ENCODE measurements around the gene DDX39A. TPM values are rescaled to one million over a fixed set of nuclear protein-coding genes. Genes with fewer than 3 reads are reported as not detected.

DDX39A gene
- total RNA-seq, 1 donor from 2014 or later = 18.0 TPM

DNA sequence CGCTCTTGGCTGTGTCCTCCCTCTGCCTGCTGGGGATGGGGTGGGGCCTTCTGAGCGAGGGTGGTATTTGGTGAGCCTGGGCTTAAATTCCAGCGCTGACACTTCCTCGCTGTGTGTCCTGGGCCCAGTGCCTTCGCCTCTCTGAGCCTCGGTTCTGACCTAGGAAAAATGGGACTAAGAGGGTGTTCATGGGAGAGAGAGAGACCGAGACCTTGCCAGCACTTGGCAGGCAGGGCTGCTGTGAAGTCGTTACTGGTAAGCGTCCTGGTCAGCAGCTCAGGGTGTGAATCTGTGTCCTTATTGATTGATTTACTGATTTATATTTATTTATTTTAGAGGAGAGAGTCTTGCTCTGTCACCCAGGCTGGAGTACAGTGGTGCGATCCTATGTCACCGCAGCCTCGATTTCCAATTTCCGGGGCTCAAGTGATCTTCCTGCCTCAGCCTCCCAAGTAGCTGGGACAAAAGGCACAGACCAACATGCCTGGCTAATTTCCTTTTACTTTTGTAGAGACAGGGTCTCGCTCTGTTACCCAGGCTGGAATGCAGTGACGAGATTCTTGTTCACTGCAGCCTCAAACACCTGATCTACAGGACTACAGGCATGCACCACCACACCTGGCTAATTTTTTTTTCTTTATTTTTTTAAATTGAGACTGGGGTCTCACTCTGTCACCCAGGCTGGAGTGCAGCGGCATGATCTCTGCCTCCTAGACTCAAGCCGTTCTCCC, 16.3 kb upstream of the DDX39A start:
- DNase-seq (ENCODE audit: low spot score) = no peak
- ATAC-seq = no peak

DNA sequence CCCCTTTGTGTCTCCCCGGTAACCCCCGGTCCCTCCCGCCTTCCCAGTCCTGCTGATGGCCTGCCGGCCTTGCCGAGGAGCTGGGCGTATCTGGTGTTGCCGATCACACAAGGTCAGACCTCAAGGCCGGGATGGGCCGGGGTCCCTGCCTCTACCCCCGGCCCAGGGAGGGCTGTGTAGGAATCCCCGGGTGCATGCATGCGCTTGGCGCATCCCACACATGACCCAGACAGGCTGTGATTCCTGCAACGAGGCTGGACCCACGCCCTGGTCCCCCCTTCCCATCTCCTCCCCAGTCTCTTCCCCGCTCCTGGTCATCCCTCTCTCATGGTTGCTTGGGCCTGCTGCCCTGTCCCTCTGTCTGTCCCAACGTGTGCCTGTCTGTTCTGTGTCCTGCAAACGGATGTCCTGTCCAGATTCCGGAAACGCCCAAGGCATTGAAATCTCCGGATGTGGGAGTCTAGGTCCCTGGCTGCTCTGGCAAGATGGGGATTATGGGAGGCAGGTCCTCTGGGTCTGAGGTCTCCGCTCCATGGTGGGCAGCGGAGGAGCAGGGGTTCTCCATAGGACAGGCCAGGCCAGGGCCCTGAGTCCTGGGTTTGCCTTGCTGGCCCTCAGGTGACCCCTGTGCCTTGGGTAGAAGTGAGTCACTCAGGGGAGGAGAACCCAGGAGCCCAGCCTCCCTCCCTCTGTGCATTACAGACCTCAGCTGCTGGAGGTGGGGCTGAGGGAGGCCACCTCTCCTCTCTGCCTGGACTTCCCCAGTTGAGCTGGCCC, 15.6 kb upstream of the DDX39A start:
- ATAC-seq (peak; percentile 54), DNase-seq (ENCODE audit: low spot score) (no peak)

DNA sequence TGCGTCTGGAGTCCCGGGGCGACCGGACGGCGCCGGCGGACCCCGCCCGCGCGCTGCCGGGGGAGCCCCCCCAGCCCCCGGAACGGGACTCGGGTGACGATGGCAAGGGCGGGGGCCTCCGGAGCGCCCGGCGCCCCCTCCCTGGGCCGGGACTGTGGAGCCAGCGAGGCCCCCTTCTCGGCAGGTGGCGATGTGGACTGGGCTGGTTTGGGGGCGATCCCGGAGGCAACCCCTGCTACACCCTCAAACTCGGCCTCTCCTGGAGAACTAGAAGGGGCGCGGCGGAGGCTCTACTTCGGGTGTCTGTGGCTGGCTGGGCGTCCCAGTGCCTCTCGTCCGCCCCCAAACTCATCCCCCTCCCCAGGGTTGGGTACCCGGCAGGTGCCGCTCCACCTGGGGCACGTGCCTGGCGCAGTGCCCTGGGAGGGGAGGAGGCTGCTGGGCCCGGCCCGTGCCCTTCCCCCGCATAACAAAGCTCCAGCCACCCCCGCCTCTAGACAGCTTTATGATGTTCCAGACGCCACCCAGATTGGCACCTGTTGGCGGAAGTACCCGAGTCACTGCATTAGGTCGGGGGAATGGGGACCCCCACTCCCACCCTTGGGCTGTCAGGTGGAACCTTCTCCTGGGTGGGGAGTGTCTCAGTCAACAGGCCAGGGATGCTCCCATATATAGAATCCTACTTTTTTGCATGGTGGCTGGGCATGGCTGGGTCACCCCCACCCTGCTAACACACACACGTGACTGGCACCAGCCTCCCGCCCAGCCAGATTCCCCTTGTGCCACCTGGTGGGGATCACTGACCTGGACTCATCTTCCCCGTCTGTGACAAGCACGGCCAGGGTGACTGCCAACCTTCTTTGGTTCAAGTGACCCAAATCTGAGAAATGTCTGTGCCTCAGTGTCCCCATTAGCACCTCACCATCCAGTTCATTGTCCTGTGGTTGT, 14.7 kb upstream of the DDX39A start:
- no peak for DNase-seq (ENCODE audit: low spot score)
- peak; percentile 7 for ATAC-seq

DNA sequence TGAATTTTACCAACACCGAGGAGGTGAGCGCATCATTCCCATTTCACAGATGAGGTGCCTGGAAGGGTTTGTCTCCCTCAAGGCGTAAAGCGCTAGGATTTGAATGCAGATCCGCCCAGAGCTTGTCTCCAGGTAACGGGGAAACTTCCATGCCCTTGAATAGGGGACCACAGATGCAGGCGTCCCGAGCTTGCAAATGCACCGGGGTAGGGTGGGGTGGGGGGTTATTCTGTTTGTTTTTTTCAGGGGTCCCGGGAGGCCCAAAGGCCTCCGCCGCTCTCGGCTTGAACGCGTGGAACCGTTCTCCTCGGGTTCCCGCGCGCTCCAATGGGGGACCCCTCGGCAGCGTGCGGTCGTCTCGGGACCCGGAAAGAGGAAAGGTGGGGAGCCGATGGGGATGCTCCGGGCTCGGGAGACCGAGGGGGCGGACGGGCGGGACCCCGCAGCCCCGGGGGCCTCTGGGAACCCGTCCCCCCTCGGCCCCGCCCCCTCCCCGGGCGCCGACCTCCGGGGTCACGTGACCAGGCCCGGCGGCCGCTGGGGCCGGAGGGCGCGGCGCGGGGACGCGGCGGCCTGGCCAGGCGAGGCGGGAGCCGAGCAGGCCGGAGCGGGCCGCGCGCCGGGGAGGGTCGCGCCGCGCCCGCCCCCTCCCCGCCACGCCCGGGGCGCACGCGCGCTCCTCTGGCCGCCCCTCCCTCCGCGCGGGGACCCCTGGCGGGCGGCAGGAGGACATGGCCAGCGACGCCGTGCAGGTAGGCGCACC, 13.8 kb upstream of the DDX39A start, which contains the start of gene PKN1:
TSS of gene PKN1 (plus strand) at position 516 of the 763 bp plus-strand sequence. CDS start at position 732, 216 bp downstream.
- ATAC-seq = peak; percentile 79
- DNase-seq (ENCODE audit: low spot score) = no peak

DNA sequence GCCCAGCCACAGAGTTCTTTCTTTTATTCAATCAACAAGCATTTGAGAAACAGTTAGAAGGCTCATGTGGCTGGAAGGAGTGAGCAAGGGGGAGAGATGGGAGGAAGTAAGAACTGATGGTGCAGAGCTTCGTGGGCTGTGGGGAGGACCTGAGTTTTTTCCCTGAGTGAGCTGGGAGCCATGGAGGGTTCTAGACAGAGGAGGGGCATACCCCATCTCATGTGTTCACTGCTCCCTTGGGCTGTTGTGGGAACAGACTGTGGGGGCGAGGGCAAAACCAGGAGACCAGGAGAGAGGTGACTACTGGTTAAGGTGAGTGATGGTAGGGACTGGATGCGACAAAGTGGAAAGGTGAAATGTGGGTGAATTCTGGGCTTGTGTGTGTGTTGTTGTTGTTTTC, 11.6 kb upstream of the DDX39A start:
- no peak for ATAC-seq
- no peak for DNase-seq (ENCODE audit: low spot score)

DNA sequence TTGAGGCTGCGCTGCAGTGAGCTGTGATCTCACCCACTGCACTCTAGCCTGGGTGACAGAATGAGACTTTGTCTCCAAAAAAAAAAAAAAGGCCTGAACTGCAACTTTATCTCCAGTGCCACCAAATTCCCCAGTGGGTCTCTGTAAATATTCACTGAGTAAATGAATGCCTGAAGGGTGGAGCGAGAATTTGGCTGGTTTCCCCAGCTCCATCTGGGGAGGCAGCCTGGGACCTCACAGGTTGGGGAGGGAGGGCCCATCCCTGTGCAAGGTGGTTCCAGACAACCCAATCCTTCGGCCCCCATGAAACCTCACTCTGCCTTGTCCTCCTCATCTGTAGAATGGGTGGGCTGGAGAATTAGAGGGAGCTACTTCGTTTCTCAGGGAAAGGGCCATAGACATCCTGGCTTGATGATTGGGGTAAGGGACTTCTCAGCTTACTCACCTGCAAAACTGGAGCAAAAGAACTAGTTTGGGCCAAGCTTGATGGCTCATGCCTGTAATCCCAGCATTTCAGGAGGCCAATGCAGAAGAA, 9.8 kb upstream of the DDX39A start:
- no peak for DNase-seq (ENCODE audit: low spot score)
- ATAC-seq = no peak

DNA sequence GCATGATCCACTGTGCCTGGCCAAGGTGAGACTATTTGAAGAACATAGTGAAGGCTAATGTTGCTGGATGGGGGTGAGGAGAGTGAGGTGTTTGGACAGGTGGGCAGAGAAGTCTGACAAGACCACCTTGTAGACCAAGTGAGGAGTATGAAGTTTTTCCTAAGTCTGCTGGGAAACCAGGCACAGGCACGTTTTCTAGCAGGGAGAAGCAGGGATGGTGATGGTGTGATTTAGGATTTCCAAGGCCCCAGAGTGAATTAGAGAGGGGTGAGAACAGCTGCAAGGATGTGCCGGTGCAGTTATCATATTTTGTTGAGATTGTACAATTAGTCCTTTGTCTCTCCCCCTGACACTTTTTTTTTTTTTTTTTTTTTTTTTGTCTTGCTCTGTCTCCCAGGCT, 8.3 kb upstream of the DDX39A start:
- no peak for DNase-seq (ENCODE audit: low spot score)
- ATAC-seq = no peak

DNA sequence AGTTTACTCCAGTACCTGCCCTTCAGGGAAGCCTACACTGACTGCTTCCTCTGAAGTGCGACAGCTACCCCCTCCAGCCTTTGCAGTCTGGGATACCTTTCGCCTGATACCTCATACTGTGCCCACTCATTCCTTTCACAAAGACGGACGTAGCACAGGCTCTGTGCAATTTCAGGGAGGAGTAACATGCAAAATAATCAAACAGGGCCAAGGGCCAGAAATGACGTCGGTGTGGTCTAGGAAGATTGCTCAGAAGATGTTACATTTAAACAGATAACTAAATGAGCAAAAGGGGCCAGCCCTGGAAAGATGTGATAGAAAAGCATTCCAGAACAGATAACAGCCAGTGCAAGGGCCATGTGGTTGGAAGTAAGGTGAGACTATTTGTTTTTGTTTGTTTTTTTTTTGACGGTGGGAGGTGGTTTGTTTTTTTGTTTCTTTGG, 6.6 kb upstream of the DDX39A start:
- ATAC-seq (no peak), DNase-seq (ENCODE audit: low spot score) (no peak)

DNA sequence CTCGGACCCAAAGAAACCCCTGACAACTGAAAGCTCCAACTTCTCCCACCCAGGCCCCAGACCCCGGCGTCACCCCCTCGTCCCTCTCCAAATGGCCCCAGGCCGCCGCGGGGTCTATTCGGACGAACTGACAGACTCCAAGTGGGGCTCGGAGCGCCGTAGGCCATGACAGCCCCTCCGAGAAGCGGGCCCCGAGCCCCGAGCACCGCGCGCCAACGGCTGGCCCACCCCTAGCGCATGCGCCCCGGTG, 360 bp downstream of the DDX39A start:
- ATAC-seq (no peak), DNase-seq (ENCODE audit: low spot score) (no peak)

DNA sequence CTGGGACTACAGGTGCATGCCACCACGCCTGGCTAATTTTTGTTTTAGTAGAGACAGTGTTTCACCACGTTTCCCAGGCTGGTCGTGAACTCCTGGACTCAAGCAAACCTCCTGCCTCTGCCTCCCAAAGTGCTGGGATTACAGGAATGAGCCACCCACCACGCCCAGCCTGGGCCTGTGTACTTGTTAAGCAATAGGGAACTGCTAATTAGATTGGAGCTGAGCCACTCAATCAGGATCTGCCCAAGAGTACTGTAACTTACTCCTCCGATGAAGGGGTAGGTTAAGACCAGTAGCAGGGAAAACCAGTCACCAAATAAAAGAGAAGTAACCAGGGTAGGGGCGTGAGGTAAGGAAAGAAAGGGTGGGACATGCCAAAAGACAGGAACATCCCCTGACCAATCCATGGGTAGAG, 2.3 kb downstream of the DDX39A start:
- ATAC-seq (no peak), DNase-seq (ENCODE audit: low spot score) (no peak)

DNA sequence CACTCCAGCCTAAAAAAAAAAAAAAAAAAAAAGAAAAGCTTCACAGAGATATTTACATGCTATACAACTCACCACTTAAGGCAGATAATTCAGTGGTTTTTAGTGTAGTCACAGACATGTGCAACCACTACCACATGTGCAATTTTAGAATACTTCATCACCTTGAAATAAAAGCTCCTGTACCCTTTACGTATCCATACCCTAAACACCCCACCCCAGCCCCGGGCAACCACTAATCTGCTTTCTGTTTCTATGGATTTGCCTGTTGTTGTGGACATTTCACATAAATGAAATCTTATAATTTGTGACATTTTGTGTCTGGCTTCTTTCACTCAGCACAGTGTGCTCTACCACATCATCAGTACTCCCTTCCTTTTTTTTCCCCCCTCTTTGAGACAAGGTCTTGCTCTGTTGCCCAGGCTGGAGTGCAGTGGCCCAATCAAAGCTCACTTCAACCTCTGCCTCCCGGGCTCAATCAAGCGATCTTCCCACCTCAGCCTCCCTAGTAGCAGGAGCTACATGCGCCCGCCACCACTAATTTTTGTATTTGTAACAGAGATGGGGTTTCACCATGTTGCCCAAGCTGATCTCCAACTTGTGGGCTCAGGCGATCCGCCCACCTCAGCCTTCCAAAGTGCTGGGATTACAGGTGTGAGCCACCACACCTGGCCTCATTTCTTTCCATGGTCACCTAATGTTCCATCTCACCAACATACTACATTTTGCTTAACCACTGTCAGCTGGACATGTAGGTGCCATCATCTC, 4.0 kb downstream of the DDX39A start:
- DNase-seq (ENCODE audit: low spot score) (no peak), ATAC-seq (no peak)

DNA sequence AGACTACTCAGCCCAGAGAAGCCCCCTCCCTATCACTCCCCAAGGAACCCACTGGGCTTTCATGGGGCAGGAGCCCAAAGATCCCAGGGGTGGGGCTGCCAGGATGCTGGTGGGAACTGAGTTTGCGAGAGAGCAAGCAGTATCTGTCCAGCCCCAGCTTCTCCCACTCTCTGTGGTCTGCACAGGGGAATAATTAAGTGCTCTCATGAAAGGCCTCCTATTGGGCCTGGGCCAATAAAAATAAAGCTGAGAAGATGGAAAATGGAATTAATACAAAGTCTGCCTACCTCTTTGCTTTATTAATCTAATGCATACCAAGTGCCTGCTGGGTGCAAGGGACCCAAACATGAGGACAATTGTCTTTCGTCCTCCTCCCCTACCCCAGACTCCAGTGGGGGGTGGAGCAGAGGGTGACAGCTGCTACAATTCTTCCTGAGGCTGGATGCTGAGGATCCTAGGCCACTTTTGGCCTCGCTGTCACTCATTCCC, 5.4 kb downstream of the DDX39A start:
- ATAC-seq = no peak

DNA sequence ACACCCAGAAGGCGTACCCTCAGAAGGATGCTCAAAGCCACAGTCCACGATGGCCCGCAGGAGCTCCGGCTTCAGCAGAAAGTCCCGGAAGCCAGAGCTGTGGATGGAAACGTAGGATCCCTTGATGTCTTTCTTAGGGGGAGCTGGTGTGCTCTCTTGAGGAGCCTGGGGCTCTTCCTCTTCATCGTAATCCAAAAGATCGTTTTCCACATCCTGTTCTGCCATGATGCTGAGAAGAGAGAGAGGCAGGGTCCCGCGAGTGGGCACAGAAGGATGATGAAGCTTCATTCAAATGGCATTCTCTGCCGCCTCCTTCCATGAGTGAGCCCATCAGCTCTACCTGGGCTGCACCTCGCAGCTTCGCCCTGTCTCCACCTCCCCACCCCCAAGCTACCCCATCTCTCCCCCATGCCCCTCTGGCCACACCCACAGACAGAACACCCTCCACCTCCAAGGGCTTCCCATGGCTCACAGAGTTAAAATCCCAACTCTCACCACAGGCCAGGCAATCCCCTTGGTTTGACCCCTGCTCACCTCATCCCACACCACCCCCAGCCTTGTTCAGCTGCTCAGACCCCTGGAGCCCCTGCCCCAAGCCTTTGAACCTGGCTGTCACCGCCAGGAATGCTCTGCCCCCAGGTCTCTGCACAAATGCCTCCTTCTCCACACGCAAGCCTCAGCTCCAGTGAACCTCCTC, 6.0 kb downstream of the DDX39A start:
- ATAC-seq = no peak

More for the DNA sequence above, 5.4 kb downstream of the DDX39A start:
- DNase-seq (ENCODE audit: low spot score) = no peak

DNA sequence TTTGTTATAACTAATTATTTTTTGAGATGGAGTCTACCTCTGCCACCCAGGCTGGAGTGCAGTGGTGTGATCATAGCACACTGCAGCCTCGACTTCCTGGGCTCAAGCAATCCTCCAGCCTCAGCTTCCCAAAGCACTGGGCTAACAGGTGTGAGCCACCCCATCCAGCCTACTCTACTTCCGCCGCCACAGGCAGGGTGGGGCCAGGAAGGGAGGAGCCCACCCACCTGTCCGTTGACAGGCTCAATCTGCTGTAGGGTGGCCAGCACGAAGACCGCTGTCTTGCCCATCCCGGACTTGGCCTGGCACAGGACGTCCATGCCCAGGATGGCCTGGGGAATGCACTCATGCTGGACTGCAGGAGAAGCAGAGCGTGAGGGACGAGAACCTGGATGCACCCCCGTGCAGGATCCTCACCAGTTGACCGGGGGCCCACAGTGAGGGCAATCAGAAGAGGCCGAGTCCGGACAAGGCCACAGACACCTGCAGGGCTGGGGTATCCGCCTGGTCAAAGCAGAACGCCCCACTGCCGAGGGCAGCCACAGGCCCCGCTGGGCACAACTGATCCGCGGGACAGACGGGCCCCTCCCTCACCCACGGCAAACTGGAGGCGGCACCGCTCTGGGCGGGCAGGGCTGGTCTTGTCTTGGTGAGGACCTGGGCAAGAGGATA, 6.7 kb downstream of the DDX39A start:
- no peak for ATAC-seq
- no peak for DNase-seq (ENCODE audit: low spot score)

More for the DNA sequence above, 6.0 kb downstream of the DDX39A start:
- DNase-seq (ENCODE audit: low spot score) = no peak

DNA sequence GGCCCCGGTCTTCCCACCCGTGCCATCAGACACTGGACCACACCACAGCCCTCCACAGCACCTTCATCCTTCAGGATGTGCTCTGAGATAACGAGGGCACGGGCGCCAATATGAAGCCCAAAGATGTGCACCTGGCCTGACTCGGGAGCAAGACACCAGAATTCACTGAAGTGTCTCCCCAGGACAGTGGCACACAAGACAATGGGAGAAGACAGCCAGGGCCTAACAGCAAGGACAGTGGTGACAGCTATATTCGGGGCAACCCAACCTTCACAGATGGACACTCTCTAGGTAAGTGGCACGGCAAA, 7.2 kb downstream of the DDX39A start:
- DNase-seq (ENCODE audit: low spot score) = no peak
- ATAC-seq = no peak

DNA sequence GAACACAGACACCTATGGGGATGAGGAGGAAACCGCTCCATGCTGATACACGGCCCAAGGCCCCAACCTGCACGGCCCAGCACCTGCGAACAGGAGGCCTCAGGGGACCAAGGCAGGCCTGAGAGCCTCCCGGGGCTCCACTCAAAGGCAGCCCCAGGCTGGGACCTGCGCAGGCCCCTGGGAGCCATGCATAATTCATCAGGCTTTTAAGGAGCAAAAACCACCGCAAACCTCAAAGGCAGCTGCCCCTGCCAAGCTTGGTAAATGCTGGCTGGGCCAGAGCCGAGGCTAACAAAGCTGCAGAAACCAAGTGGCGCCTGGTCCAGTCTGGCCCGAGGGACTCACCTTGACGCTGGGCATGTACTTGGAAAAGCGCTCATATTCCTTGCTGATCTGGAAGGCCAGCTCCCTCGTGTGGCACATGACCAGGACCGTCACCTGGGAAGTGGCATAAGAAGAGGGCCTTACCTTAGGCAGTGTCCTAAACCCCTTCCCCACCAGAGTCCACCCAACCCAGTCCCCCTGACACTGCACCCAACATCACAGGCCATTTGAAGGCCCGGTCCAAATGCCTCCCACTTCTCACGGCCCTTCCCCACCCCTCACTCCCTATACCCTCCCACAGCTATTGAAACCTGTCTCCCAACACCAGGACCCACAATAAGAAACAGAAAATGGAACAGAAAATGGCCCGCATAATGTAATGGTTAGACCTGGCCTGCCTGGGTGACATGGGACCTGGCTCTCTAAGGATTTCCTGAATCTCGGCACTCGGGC, 7.8 kb downstream of the DDX39A start:
- DNase-seq (ENCODE audit: low spot score) (no peak), ATAC-seq (no peak)

All from left lobe of liver (tissue), 2 donors.